ENCODE results near the gene DNAI7. TPM values are rescaled to one million over a fixed set of nuclear protein-coding genes. Genes with fewer than 3 reads are reported as not detected.

Gene DNAI7, protein sequence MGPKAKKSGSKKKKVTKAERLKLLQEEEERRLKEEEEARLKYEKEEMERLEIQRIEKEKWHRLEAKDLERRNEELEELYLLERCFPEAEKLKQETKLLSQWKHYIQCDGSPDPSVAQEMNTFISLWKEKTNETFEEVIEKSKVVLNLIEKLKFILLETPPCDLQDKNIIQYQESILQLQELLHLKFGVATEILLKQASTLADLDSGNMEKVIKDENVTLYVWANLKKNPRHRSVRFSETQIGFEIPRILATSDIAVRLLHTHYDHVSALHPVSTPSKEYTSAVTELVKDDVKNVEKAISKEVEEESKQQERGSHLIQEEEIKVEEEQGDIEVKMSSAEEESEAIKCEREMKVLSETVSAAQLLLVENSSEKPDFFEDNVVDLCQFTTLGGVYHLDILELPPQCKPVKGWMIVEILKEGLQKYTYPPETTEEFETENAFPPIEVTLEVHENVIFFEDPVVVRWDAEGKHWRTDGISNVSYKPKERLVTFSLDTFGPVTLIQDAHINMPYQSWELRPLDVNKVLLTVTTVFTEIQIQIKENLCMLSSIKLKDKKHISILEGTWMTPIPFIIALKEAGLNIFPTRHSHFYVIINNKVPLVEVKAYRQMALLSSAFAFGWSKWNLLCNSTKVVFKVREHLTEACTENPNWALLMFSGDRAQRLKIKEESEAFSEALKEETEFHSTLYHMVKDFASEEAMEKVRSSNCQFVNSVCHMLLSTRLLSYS
- under 1 TPM in 1 of 2 experiments, not detected in 1; 0.10 TPM for total RNA-seq

- POLR2A ChIA-PET = interaction anchor here (0.9 kb wide), 1 partner anchor 144 kb away, joined by 3 read pairs; no protein-coding TSS in a partner anchor
- Mint-ChIP-seq H3K4me3 (peak within 1 kb of the TSS; percentile 95), H3K27me3 (no peaks in the 10 kb centered on the region), H3K9me3 (no peaks in the 10 kb centered on the region), H3K4me1 (ENCODE audit: low read depth) (peaks cover 21% of the 10 kb centered on the region), H3K27ac (peak within 1 kb of the TSS; percentile 92), H3K36me3 (peaks cover 1% of the 10 kb centered on the region)
- intact Hi-C loops (cut with micrococcal nuclease) = loop anchor here (1.0 to 5.0 kb wide), 3 partner anchors 55 to 143 kb away; partner anchors contain the start of gene KRAS
- CTCF ChIA-PET = interaction anchor here (0.5 to 2.9 kb wide), 5 partner anchors 40 to 1863 kb away, joined by 3 to 27 read pairs (median 7); no protein-coding TSS in a partner anchor
- DNase-seq = peak; percentile 97
These were observed at the start of gene DNAI7, which contains the start of gene ETFRF1 for GRCh38 chr12:25195056-25195971. Gene DNAI7 (minus strand): TSS chr12:25195160. CDS start chr12:25195078, 82 bp downstream. Gene ETFRF1 (plus strand): TSS chr12:25195237. CDS start chr12:25203957, 8,720 bp downstream.

GRCh38 chr12:25243680-25243990, 48.7 kb upstream of the DNAI7 start:
- ChIA-PET POLR2A (no interaction called here), CTCF (no interaction called here)
- Mint-ChIP-seq H3K27me3 (no peaks in the 10 kb centered on the region), H3K4me3 (no peak overlapping the region), H3K36me3 (peaks cover 27% of the 10 kb centered on the region), H3K9me3 (no peaks in the 10 kb centered on the region), H3K4me1 (ENCODE audit: low read depth) (peaks cover 31% of the 10 kb centered on the region), H3K27ac (no peak overlapping the region)
- intact Hi-C loops (cut with micrococcal nuclease) = loop anchor here (10.0 kb wide), 1 partner anchor 249 kb away; no protein-coding TSS in a partner anchor
- DNase-seq = no peak

DNA sequence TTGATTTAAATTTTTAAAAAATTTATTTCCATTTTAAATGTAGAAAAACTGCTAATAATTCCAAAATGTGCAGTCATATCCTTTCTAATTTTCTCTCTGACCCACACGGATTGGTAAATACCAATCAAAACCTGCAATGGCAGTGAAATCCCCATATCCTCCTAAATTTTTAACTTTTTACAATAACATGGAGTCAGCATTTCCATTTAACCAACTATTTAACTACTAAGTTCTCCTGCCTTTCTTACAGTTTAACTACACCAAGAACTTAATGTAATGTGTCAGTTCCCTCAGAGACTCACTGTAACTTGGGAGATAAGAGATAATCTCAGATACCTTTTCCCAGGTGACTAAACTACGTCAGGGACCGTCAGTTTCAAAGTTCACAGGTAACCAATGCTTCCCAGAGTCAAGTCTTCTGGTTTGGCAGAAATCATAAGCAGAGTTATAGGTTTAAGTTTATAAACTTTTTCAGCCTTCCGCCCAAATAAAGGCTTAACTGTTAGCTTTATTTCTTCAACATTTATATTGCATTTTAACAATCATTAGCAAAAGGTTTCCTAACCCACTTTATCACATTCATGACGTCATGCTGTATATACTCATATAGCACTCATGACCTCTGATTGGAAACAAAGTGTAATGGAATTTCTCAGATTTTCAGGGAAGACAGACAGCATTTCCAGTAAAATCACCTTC, 48.2 kb upstream of the DNAI7 start:
- no peaks in the 10 kb centered on the region for H3K27me3 Mint-ChIP-seq
- no peak overlapping the region for H3K27ac Mint-ChIP-seq
- H3K4me1 Mint-ChIP-seq (ENCODE audit: low read depth) = peaks cover 27% of the 10 kb centered on the region
- no peak for DNase-seq
- no peak overlapping the region for H3K4me3 Mint-ChIP-seq
- intact Hi-C loops (cut with micrococcal nuclease) = loop anchor here (10.0 kb wide), 1 partner anchor 248 kb away; no protein-coding TSS in a partner anchor
- POLR2A ChIA-PET = interaction anchor here (1.1 kb wide), 1 partner anchor 8 kb away, joined by 4 read pairs; the partner anchor contains the start of gene KRAS
- peaks cover 27% of the 10 kb centered on the region for H3K36me3 Mint-ChIP-seq
- CTCF ChIA-PET = interaction anchor here (0.9 to 1.9 kb wide), 2 partner anchors 82 to 129 kb away, joined by 3 to 12 read pairs; no protein-coding TSS in a partner anchor
- H3K9me3 Mint-ChIP-seq = no peaks in the 10 kb centered on the region

DNA sequence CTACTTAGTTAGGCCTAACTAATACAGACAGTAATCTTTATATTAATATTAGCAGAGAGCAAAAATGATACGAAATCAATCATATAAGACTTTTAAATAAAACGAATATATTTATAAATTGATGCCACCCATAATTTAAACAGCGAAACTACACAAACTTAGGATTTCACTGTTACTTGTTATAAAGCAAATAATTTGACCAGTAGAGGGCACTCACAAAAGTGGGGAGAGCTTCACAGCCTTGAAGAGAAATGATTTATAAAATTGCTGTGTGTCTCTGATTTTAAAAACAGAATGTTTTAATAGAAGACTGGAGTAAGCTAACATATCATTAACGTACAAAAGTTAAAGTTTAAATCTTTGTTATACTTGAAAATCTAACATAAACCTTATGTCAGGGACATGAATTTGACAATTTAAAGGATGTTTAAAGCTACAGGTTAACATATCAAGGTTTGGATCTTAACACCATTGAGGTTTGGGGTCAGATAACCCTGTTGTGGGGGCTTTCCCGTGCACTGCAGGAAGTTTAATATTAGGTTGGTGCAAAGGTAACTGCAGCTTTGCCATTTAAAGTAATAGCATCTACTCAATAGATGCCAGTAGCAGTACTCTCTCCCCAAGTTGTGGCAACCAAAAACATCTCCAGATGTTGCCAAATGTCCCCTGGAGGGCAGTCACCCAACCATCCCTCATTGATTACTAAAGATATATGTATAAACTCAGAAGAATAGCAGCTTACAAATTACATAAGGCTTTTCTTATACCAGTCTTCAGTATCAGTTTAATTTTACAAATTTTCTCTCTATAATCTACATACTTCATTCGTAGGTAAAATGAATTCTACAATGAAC, 46.4 kb upstream of the DNAI7 start:
- ChIA-PET POLR2A (interaction anchor here (1.3 kb wide), 2 partner anchors 136 to 144 kb away, joined by 3 to 4 read pairs; no protein-coding TSS in a partner anchor), CTCF (interaction anchor here (0.6 to 2.1 kb wide), 43 partner anchors 8 to 626 kb away, joined by 3 to 15 read pairs (median 4); partner anchors contain the start of genes DNAI7, ETFRF1 and KRAS)
- DNase-seq = no peak
- Mint-ChIP-seq H3K9me3 (no peaks in the 10 kb centered on the region), H3K27ac (no peak overlapping the region), H3K4me3 (no peak overlapping the region), H3K4me1 (ENCODE audit: low read depth) (peaks cover 26% of the 10 kb centered on the region), H3K27me3 (no peaks in the 10 kb centered on the region), H3K36me3 (peaks cover 22% of the 10 kb centered on the region)
- intact Hi-C loops (cut with micrococcal nuclease) = loop anchor here (1.0 to 10.0 kb wide), 2 partner anchors 146 to 247 kb away; no protein-coding TSS in a partner anchor

- H3K4me1 Mint-ChIP-seq (ENCODE audit: low read depth) = peaks cover 22% of the 10 kb centered on the region
- H3K27me3 Mint-ChIP-seq = no peaks in the 10 kb centered on the region
- POLR2A ChIA-PET = no interaction called here
- no peak overlapping the region for H3K4me3 Mint-ChIP-seq
- H3K9me3 Mint-ChIP-seq = no peaks in the 10 kb centered on the region
- H3K36me3 Mint-ChIP-seq = peaks cover 10% of the 10 kb centered on the region
- intact Hi-C loops (cut with micrococcal nuclease) = loop anchor here (2.0 kb wide), 1 partner anchor 26 kb away; no protein-coding TSS in a partner anchor
- no peak overlapping the region for H3K27ac Mint-ChIP-seq
- CTCF ChIA-PET = no interaction called here
- no peak for DNase-seq
These were observed 41.7 kb upstream of the DNAI7 start for GRCh38 chr12:25236626-25237025.

DNA sequence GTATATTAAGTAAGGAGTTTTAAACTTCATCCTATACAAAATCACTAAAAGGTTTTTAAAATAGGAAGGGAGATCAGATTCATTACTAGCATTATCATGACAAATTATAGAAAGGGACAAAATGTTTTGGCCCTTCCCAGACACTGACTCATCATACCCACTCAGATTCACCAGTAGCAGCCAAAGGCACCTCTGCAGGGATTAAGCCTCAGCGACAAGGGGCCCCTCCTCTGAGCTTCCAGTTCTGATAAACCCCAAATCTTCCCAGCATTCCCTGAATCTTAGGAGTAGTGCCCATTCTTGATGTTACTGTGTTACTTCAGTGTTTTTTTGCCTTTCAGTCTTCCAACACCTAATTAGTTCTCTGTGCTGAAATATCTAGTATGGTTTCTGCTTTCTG, 41.2 kb upstream of the DNAI7 start:
- H3K27me3 Mint-ChIP-seq = no peaks in the 10 kb centered on the region
- H3K36me3 Mint-ChIP-seq = peaks cover 10% of the 10 kb centered on the region
- intact Hi-C loops (cut with micrococcal nuclease) = loop anchor here (2.0 kb wide), 1 partner anchor 25 kb away; no protein-coding TSS in a partner anchor
- no peak overlapping the region for H3K4me3 Mint-ChIP-seq
- no peaks in the 10 kb centered on the region for H3K9me3 Mint-ChIP-seq
- no peak overlapping the region for H3K27ac Mint-ChIP-seq
- CTCF ChIA-PET = no interaction called here
- DNase-seq = no peak
- H3K4me1 Mint-ChIP-seq (ENCODE audit: low read depth) = peaks cover 18% of the 10 kb centered on the region
- POLR2A ChIA-PET = no interaction called here

DNA sequence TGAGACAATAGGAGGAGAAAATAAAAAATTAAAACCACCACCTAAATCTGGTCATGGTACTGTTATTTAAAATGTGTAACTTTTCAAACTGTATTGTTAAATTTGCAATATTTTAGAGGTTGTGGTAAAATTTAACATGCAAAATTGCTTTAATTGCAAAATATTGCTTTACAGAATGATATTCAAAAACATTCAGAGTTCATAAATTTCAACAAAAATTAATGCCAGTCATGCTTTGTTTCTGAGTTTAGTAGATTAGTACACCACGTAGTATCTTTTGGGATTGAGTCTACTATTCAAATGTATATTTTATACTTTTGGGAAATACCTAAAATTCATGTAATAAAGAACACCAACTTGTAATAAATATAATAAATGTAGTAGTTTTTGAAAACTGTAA, 18.4 kb upstream of the DNAI7 start:
- POLR2A ChIA-PET = no interaction called here
- Mint-ChIP-seq H3K27ac (no peak overlapping the region), H3K27me3 (no peaks in the 10 kb centered on the region), H3K9me3 (no peaks in the 10 kb centered on the region), H3K4me3 (no peak overlapping the region), H3K4me1 (ENCODE audit: low read depth) (no peaks in the 10 kb centered on the region), H3K36me3 (peaks cover 13% of the 10 kb centered on the region)
- CTCF ChIA-PET = interaction anchor here (2.0 kb wide), 1 partner anchor 28 kb away, joined by 7 read pairs; no protein-coding TSS in a partner anchor
- intact Hi-C loops (cut with micrococcal nuclease) = no loop called here
- DNase-seq = no peak

GRCh38 chr12:25208554-25208953, 13.6 kb upstream of the DNAI7 start:
- intact Hi-C loops (cut with micrococcal nuclease) = no loop called here
- ChIA-PET POLR2A (no interaction called here), CTCF (interaction anchor here (0.5 to 1.5 kb wide), 2 partner anchors 33 to 930 kb away, joined by 4 read pairs; no protein-coding TSS in a partner anchor)
- Mint-ChIP-seq H3K4me1 (ENCODE audit: low read depth) (no peaks in the 10 kb centered on the region), H3K36me3 (peaks cover 12% of the 10 kb centered on the region), H3K27ac (no peak overlapping the region), H3K9me3 (no peaks in the 10 kb centered on the region), H3K27me3 (no peaks in the 10 kb centered on the region), H3K4me3 (no peak overlapping the region)
- no peak for DNase-seq

GRCh38 chr12:25207846-25208245, 12.9 kb upstream of the DNAI7 start:
- Mint-ChIP-seq H3K27me3 (no peaks in the 10 kb centered on the region), H3K4me3 (no peak overlapping the region), H3K4me1 (ENCODE audit: low read depth) (no peaks in the 10 kb centered on the region), H3K9me3 (no peaks in the 10 kb centered on the region), H3K27ac (no peak overlapping the region), H3K36me3 (peaks cover 14% of the 10 kb centered on the region)
- CTCF ChIA-PET = interaction anchor here (1.2 to 1.5 kb wide), 2 partner anchors 33 to 34 kb away, joined by 4 to 6 read pairs; no protein-coding TSS in a partner anchor
- intact Hi-C loops (cut with micrococcal nuclease) = no loop called here
- no peak for DNase-seq
- POLR2A ChIA-PET = no interaction called here

DNA sequence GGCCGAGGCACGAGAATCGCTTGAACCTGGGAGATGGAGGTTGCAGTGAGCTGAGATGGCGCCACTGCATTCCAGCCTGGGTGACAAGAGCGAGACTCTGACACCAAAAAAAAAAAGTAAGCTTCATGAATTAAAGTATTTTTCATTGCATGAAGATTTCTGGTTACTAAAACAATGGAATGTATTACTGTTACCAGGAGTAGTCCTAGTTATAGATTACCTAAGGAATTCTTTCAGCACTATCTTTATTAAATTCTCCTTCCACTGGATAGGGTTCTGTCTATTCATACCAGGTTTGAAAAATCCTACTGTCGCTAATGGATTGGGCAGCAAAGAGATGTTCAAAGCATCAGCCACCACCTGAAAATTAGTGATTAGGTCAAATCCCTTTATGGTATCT, 12.5 kb upstream of the DNAI7 start:
- intact Hi-C loops (cut with micrococcal nuclease) = no loop called here
- H3K27ac Mint-ChIP-seq = no peak overlapping the region
- no peak overlapping the region for H3K4me3 Mint-ChIP-seq
- H3K9me3 Mint-ChIP-seq = no peaks in the 10 kb centered on the region
- ChIA-PET POLR2A (no interaction called here), CTCF (interaction anchor here (1.2 kb wide), 1 partner anchor 34 kb away, joined by 6 read pairs; no protein-coding TSS in a partner anchor)
- H3K4me1 Mint-ChIP-seq (ENCODE audit: low read depth) = no peaks in the 10 kb centered on the region
- no peaks in the 10 kb centered on the region for H3K27me3 Mint-ChIP-seq
- DNase-seq = no peak
- H3K36me3 Mint-ChIP-seq = peaks cover 14% of the 10 kb centered on the region
